ENCODE measurements around the gene VAMP7.
"Not testable (repeated sequence)": the region's sequence is repeated elsewhere in the genome, so short reads cannot be mapped to it uniquely, and the experiment has no call there.

The VAMP7 gene

GRCh38 chrX:155900765-155901164 is 19.6 kb downstream of the VAMP7 start:
- in situ Hi-C loops (cut with MboI; ENCODE audit: low sequenced_read_pairs), result no loop called here

GRCh38 chrX:155907661-155908060 is 26.5 kb downstream of the VAMP7 start:
- in situ Hi-C loops (cut with MboI; ENCODE audit: low sequenced_read_pairs), result not testable (repeated sequence)

DNA sequence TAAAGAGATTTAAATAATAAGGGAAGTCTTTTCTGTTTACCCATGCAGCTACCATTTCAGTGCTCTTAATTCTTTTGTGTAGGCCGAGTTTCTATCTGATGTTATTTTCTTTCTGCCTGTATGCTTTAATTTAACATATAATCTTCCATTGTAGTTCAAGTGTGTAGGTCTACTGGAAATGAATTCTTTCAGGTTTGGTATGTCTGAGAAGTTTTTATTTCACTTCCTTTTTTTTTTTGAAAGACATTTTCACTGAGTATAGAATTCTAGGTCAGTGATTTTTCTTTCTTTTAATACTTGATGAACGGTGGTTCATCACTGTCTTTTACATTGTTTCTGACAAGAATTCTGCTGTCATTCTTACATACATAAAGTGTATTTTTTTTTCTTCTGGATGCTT is 42.1 kb downstream of the VAMP7 start:
- in situ Hi-C loops (cut with MboI; ENCODE audit: low sequenced_read_pairs), result no loop called here

GRCh38 chrX:155930852-155931618 is 49.9 kb downstream of the VAMP7 start:
- in situ Hi-C loops (cut with MboI; ENCODE audit: low sequenced_read_pairs), result not testable (repeated sequence)

- in situ Hi-C loops (cut with MboI; ENCODE audit: low sequenced_read_pairs), result no loop called here
These were observed 57.0 kb downstream of the VAMP7 start for GRCh38 chrX:155938132-155938531.

DNA sequence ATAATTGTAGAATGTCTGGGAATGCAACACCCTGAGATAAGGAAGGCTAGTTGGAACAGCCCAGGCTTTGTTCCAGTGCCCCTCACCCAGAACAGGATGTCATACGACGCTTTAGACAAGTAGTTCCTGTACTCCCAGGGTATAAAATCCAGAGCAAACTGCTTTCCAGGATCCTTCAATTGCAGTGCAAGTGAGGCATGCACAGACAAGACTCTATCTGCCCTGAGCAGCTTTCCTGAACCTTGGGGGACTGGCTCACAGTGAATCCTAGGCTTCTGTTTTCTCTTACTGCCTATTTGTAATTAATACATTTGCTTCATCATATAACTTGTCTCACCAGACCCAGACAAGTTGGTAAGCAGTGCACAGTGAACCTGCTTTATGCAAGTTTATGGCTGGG is 68.0 kb downstream of the VAMP7 start:
- in situ Hi-C loops (cut with MboI; ENCODE audit: low sequenced_read_pairs), result no loop called here

- in situ Hi-C loops (cut with MboI; ENCODE audit: low sequenced_read_pairs), result no loop called here
These were observed 70.2 kb downstream of the VAMP7 start for GRCh38 chrX:155951237-155951789.

GRCh38 chrX:155953055-155953454 is 71.9 kb downstream of the VAMP7 start:
- in situ Hi-C loops (cut with MboI; ENCODE audit: low sequenced_read_pairs), result no loop called here

GRCh38 chrX:155954793-155955192 is 73.6 kb downstream of the VAMP7 start:
- in situ Hi-C loops (cut with MboI; ENCODE audit: low sequenced_read_pairs), result no loop called here

GRCh38 chrX:155956099-155956498 is 75.0 kb downstream of the VAMP7 start:
- in situ Hi-C loops (cut with MboI; ENCODE audit: low sequenced_read_pairs), result no loop called here

- in situ Hi-C loops (cut with MboI; ENCODE audit: low sequenced_read_pairs), result no loop called here
These were observed 75.5 kb downstream of the VAMP7 start for GRCh38 chrX:155956649-155957048.

- in situ Hi-C loops (cut with MboI; ENCODE audit: low sequenced_read_pairs), result no loop called here
These were observed 76.7 kb downstream of the VAMP7 start for GRCh38 chrX:155957843-155958242.

DNA sequence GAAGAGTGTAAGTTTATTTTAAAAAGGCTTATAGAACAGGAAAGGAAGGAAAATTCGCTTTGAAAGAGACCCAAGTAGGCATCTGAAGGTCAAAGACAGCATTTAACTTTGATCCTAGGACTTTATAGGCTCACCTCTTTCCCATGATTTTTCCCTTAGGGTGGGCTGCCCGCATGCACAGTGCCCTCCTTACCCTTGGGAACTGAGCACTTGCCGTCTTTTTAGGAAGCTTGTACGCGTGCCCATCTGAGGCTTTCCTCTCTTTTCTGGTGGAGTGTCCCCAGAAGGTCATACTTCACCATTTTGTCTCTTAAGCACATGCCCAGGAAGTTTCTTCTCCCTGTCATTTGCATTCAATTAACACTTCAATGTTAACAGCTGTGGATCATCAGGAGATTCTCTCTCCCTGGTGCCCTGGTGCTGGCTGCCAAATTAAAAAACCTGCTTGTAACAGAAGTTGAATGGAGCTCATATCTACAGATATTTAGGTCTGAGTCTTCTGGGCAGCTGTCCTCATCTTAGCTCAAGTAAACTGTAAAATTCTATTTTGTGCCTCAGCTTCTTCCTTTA is 78.0 kb downstream of the VAMP7 start:
- in situ Hi-C loops (cut with MboI; ENCODE audit: low sequenced_read_pairs), result no loop called here

DNA sequence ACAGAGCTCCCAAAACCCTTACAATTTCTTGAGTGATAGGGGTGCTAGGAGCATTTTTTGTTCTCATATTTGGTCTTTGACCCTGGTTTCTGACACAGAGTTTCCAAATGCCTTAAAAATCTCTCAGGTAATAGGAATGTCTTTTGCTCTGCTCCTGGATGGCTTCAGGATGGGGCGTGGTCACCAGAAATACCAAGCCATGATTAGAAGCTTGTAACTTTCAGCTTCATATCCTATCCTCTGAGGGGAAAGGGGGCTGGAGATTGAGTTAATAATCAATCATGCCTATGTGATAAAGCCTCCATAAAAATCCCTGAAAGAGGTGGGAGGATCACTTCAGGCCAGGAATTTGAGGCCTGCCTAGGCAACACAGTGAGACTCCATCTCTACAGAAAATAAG is 81.8 kb downstream of the VAMP7 start:
- in situ Hi-C loops (cut with MboI; ENCODE audit: low sequenced_read_pairs), result no loop called here

DNA sequence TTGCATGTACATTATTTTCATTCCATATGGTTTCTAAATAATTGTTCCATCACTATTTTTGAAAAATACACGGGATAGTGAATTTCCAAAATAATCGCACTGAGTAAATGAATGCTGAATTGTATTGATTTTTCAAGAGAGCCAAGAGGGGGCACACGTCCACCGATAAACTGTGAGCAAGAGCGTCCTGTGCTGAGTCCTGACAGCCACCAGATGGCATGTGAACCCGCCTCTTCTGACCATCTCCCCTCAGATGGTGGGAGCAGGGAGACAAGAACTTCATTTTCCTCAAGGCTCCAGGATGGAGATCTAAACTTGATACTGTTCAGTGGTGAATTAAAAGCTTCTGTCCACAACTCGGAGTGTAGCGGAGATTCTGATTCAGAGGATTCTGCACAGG is 85.7 kb downstream of the VAMP7 start:
- in situ Hi-C loops (cut with MboI; ENCODE audit: low sequenced_read_pairs), result no loop called here

GRCh38 chrX:155967653-155968325 is 86.6 kb downstream of the VAMP7 start:
- in situ Hi-C loops (cut with MboI; ENCODE audit: low sequenced_read_pairs), result no loop called here

GRCh38 chrX:155968326-155968661 is 87.1 kb downstream of the VAMP7 start:
- in situ Hi-C loops (cut with MboI; ENCODE audit: low sequenced_read_pairs), result no loop called here

- in situ Hi-C loops (cut with MboI; ENCODE audit: low sequenced_read_pairs), result no loop called here
These were observed 87.6 kb downstream of the VAMP7 start for GRCh38 chrX:155968791-155969190.

GRCh38 chrX:155971658-155972057 is 90.5 kb downstream of the VAMP7 start:
- in situ Hi-C loops (cut with MboI; ENCODE audit: low sequenced_read_pairs), result not testable (repeated sequence)

DNA sequence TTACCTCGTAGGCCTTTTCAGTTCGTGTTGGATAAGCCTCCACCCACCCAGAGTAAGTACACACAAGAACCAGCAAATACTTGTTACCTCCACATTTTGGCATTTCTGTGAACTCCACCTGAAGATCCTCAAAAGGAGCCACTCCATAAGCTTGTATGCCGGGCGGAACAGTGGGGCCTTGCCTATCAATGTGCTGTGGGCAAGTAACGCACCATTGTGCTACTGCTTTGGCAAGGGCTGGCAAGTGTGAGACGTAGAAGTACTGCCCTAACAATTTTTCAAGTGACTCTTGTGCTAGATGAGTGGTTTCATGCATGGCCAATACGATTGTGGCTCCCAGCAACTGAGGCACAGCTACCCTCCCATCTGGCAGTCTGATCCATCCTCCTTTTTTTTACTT is 91.1 kb downstream of the VAMP7 start:
- in situ Hi-C loops (cut with MboI; ENCODE audit: low sequenced_read_pairs), result not testable (repeated sequence)

GRCh38 chrX:155983326-155983725 is 102.2 kb downstream of the VAMP7 start:
- in situ Hi-C loops (cut with MboI; ENCODE audit: low sequenced_read_pairs), result no loop called here

DNA sequence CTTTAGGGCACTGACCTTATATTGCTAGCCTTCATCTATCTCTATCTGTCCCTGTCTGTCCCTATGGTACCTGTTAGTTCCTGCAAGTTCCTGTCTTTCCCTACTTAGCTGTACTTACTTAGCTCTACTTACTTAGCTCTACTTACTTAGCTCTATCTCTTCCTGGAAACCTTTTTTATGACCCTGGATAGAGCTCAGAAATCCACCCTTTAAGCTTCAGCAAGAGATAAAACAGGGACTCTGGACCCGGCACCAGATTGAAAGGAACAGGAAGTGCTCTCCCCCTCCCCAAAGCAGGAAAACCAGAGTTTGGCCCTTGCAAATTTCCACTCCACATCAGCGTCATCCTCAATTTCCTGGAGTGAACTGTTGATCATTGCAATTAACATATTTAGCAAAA is 104.1 kb downstream of the VAMP7 start:
- in situ Hi-C loops (cut with MboI; ENCODE audit: low sequenced_read_pairs), result no loop called here

All from HL-60/S4 (cell line).